Measurements from ENCODE around the gene HMG20B. TPM values are rescaled to one million over a fixed set of nuclear protein-coding genes. Genes with fewer than 3 reads are reported as not detected.
A peak's percentile ranks its signal among the peaks of the same experiment; 100 is the strongest.

HMG20B gene
- total RNA-seq, 1 experiment from 2014 or later = 121 TPM

DNA sequence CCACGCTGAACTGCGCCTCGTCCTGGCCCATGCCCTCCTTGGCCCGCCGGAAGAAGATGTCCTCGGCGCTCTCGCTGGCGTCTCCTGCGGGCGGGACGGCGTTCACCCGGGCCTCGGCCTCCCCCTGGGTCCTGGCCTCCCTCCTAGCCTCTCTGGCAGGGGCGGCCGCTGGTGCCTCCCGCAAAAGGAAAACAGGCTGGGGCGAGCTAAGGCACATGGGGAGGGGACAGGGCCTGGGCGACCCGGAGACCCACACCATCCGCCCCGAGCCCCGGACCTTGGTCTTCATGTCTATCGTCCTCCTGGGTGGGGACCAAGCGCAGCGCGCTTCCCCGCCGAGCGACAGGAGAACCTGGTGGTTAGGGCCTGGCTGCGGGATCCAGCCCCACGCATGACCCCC is 39.6 kb downstream of the HMG20B start:
- H3K27ac Mint-ChIP-seq = no peak overlapping the region
- no peak for TF ChIP-seq IRF1 (CRISPR knock-in tag; IDR thresholded peaks at IDR 0.05)
- TF ChIP-seq ATF3 (CRISPR knock-in tag; conservative IDR thresholded peaks at IDR 0.05) = no peak
- no peak for TF ChIP-seq TP53 (CRISPR knock-in tag; IDR thresholded peaks at IDR 0.05)
- no peak for TF ChIP-seq PRRX2 (CRISPR knock-in tag; IDR thresholded peaks at IDR 0.05)
- TF ChIP-seq CREB1 (CRISPR knock-in tag; IDR thresholded peaks at IDR 0.05) = no peak
- TF ChIP-seq, protein P1, sequence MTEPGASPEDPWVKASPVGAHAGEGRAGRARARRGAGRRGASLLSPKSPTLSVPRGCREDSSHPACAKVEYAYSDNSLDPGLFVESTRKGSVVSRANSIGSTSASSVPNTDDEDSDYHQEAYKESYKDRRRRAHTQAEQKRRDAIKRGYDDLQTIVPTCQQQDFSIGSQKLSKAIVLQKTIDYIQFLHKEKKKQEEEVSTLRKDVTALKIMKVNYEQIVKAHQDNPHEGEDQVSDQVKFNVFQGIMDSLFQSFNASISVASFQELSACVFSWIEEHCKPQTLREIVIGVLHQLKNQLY (CRISPR knock-in tag; IDR thresholded peaks at IDR 0.05) = no peak
- TF ChIP-seq NR3C1 (CRISPR knock-in tag; conservative IDR thresholded peaks at IDR 0.05; ENCODE audit: low read depth) = no peak
- TF ChIP-seq GRHL2 (CRISPR knock-in tag; IDR thresholded peaks at IDR 0.05; ENCODE audit: insufficient replicate concordance, severe bottlenecking) = no peak
- no peak for TF ChIP-seq ZNF317 (CRISPR knock-in tag; IDR thresholded peaks at IDR 0.05; ENCODE audit: borderline replicate concordance, low read depth)
- TF ChIP-seq TEAD4 (CRISPR knock-in tag; IDR thresholded peaks at IDR 0.05) = no peak
- no peak for TF ChIP-seq ZNF232 (CRISPR knock-in tag; IDR thresholded peaks at IDR 0.05)
- TF ChIP-seq SMAD3 (CRISPR knock-in tag; IDR thresholded peaks at IDR 0.05; ENCODE audit: borderline replicate concordance) = no peak
- no peak for TF ChIP-seq GTF2I (CRISPR knock-in tag; conservative IDR thresholded peaks at IDR 0.05)
- CTCF ChIA-PET = interaction anchor here (0.7 to 1.5 kb wide), 7 partner anchors 9 to 38 kb away, joined by 3 to 7 read pairs (median 4); no protein-coding TSS in a partner anchor
- no peak overlapping the region for H3K4me3 Mint-ChIP-seq
- ATAC-seq = no peak
- DNase-seq (ENCODE audit: low spot score) = no peak
- no peaks in the 10 kb centered on the region for H3K9me3 Mint-ChIP-seq
- no peaks in the 10 kb centered on the region for H3K27me3 Mint-ChIP-seq (ENCODE audit: low read depth)
- POLR2A ChIA-PET = no interaction called here
- no peaks in the 10 kb centered on the region; the same call in 1 of the 2 replicates for H3K36me3 Mint-ChIP-seq
- peaks cover 12% of the 10 kb centered on the region for H3K4me1 Mint-ChIP-seq

DNA sequence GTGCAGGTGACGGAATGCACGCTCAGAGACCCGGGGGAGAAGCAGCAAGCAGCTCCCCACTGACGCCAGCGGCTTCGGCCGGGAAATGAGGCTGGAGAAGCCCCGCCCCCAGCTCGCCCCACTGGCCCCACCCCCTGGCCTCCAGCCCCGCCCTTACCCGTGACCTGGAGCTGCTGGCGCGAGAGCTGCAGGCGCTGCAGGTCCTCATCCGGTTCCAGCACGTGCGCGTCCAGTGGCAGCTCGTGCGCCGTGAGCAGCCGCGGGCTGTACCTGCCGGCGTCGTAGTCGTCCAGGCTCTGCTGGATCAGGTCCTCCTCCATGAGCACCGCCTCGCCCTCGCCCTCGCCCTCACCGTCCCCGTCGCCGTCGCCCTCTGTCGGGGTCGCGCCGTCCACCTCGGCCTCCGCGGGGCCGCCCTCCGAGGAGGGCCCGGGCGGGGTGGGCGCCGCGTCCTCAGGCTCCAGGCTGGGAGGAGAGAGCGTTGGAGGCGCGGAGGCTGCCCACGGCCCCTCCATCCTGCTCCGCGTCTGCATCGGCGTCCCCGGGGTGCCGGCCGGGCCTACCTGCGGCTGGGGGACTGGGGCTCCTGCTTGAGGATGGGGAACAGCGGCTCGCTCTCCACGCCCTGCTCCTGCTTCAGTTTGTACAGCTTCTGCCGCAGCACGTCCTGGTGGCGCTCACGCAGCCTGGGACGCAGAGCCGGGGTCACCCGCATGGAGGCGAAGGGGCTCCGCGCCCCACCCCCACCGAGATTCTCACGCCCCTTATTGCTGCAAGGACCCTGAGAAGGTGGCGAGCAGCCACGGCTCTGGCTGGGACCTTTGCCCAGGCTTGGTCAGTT is 40.4 kb downstream of the HMG20B start:
- POLR2A ChIA-PET = no interaction called here
- DNase-seq (ENCODE audit: low spot score) = peak; percentile 79
- ATAC-seq = peak; percentile 79

More for the DNA sequence above, 40.4 kb downstream of the HMG20B start:
- H3K4me3 Mint-ChIP-seq = no peak overlapping the region
- no peaks in the 10 kb centered on the region; the same call in 1 of the 2 replicates for H3K36me3 Mint-ChIP-seq
- H3K9me3 Mint-ChIP-seq = no peaks in the 10 kb centered on the region
- H3K27ac Mint-ChIP-seq = peak overlapping the region; percentile 79
- CTCF ChIA-PET = interaction anchor here (0.7 to 1.5 kb wide), 8 partner anchors 9 to 68 kb away, joined by 3 to 7 read pairs (median 4); no protein-coding TSS in a partner anchor
- no peaks in the 10 kb centered on the region for H3K27me3 Mint-ChIP-seq (ENCODE audit: low read depth)
- TF ChIP-seq, protein P2, sequence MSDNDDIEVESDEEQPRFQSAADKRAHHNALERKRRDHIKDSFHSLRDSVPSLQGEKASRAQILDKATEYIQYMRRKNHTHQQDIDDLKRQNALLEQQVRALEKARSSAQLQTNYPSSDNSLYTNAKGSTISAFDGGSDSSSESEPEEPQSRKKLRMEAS (CRISPR knock-in tag; IDR thresholded peaks at IDR 0.05) = peak; percentile 55; the same call in 1 of the 2 replicates
- TF ChIP-seq GRHL2 (CRISPR knock-in tag; IDR thresholded peaks at IDR 0.05; ENCODE audit: insufficient replicate concordance, severe bottlenecking) (no peak), ZNF232 (CRISPR knock-in tag; IDR thresholded peaks at IDR 0.05) (no peak), ATF3 (CRISPR knock-in tag; conservative IDR thresholded peaks at IDR 0.05) (no peak)
- TF ChIP-seq, protein P3, sequence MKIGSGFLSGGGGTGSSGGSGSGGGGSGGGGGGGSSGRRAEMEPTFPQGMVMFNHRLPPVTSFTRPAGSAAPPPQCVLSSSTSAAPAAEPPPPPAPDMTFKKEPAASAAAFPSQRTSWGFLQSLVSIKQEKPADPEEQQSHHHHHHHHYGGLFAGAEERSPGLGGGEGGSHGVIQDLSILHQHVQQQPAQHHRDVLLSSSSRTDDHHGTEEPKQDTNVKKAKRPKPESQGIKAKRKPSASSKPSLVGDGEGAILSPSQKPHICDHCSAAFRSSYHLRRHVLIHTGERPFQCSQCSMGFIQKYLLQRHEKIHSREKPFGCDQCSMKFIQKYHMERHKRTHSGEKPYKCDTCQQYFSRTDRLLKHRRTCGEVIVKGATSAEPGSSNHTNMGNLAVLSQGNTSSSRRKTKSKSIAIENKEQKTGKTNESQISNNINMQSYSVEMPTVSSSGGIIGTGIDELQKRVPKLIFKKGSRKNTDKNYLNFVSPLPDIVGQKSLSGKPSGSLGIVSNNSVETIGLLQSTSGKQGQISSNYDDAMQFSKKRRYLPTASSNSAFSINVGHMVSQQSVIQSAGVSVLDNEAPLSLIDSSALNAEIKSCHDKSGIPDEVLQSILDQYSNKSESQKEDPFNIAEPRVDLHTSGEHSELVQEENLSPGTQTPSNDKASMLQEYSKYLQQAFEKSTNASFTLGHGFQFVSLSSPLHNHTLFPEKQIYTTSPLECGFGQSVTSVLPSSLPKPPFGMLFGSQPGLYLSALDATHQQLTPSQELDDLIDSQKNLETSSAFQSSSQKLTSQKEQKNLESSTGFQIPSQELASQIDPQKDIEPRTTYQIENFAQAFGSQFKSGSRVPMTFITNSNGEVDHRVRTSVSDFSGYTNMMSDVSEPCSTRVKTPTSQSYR (CRISPR knock-in tag; IDR thresholded peaks at IDR 0.05) = no peak
- TF ChIP-seq, protein P4, sequence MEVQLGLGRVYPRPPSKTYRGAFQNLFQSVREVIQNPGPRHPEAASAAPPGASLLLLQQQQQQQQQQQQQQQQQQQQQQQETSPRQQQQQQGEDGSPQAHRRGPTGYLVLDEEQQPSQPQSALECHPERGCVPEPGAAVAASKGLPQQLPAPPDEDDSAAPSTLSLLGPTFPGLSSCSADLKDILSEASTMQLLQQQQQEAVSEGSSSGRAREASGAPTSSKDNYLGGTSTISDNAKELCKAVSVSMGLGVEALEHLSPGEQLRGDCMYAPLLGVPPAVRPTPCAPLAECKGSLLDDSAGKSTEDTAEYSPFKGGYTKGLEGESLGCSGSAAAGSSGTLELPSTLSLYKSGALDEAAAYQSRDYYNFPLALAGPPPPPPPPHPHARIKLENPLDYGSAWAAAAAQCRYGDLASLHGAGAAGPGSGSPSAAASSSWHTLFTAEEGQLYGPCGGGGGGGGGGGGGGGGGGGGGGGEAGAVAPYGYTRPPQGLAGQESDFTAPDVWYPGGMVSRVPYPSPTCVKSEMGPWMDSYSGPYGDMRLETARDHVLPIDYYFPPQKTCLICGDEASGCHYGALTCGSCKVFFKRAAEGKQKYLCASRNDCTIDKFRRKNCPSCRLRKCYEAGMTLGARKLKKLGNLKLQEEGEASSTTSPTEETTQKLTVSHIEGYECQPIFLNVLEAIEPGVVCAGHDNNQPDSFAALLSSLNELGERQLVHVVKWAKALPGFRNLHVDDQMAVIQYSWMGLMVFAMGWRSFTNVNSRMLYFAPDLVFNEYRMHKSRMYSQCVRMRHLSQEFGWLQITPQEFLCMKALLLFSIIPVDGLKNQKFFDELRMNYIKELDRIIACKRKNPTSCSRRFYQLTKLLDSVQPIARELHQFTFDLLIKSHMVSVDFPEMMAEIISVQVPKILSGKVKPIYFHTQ (CRISPR knock-in tag; IDR thresholded peaks at IDR 0.05) = no peak
- peaks cover 6% of the 10 kb centered on the region for H3K4me1 Mint-ChIP-seq

All from WTC11 (cell line).